Ascending aorta (tissue), 2 donors: Measurements from ENCODE around the gene ENPP3. TPM values are rescaled to one million over a fixed set of nuclear protein-coding genes. Genes with fewer than 3 reads are reported as not detected.

ENCODE experiments used
- DNase-seq, 2 donors: peaks; one replicate each; pipeline ENCODE4 v3.0.0-alpha.2; 2019; ENCODE audit warnings: low spot score in 2 of 2
- H3K27ac ChIP-seq, 2 donors: fragments of 200-600 bp; sonication (generic); one replicate each; pipeline ENCODE4 v1.5.1; 2016 to 2017; ENCODE audit warnings: mild to moderate bottlenecking in 1 of 2
- H3K27me3 ChIP-seq: fragments of 200-600 bp; sonication (generic); one replicate; pipeline ENCODE4 v1.5.1; 2017
- H3K36me3 ChIP-seq, 2 donors: fragments of 200-600 bp; sonication (generic); one replicate each; pipeline ENCODE4 v1.5.1; 2016
- H3K4me1 ChIP-seq, 2 donors: fragments of 200-600 bp; sonication (generic); one replicate each; pipeline ENCODE4 v1.5.1; 2016 to 2017; ENCODE audit warnings: mild to moderate bottlenecking in 1 of 2
- H3K4me3 ChIP-seq, 2 donors: fragments of 200-600 bp; sonication (generic); one replicate each; pipeline ENCODE4 v1.5.1; 2016 to 2017; ENCODE audit warnings: mild to moderate bottlenecking in 1 of 2
- H3K9me3 ChIP-seq, 2 donors: fragments of 200-600 bp; sonication (generic); one replicate each; pipeline ENCODE4 v1.5.1; 2016
- intact Hi-C: fragments of 100-400 bp; cut with DNase I; formaldehyde crosslinking; loops from one replicate; pipeline ENCODE4 v1.15.1; 2023
- total RNA-seq: library from RNA; depleted of rRNA; stranded (reverse); fragments of >200 nt; gene quantifications from one replicate; pipeline ENCODE4 v1.1.0, GENCODE V29; 2016
- TF ChIP-seq, protein P1 (sequence below), 3 experiments: fragments of 200-600 bp in 2 of 3; fragments of 450-650 bp in 1 of 3; sonication (generic) in 2 of 3; IDR thresholded peaks; one replicate each; pipeline ENCODE4 v1.5.1; 2016 to 2019; ENCODE audit warnings: antibody characterized with exemption in 3 of 3, mild to moderate bottlenecking in 1 of 3, moderate library complexity in 1 of 3

Gene ENPP3
- total RNA-seq, 1 donor from 2014 or later: not detected

- H3K27ac ChIP-seq: no peak overlapping the region
- H3K36me3 ChIP-seq: no peaks in the 10 kb centered on the region
- intact Hi-C loops: no loop called here
- no peaks in the 10 kb centered on the region for H3K4me1 ChIP-seq
- TF ChIP-seq, protein P1, sequence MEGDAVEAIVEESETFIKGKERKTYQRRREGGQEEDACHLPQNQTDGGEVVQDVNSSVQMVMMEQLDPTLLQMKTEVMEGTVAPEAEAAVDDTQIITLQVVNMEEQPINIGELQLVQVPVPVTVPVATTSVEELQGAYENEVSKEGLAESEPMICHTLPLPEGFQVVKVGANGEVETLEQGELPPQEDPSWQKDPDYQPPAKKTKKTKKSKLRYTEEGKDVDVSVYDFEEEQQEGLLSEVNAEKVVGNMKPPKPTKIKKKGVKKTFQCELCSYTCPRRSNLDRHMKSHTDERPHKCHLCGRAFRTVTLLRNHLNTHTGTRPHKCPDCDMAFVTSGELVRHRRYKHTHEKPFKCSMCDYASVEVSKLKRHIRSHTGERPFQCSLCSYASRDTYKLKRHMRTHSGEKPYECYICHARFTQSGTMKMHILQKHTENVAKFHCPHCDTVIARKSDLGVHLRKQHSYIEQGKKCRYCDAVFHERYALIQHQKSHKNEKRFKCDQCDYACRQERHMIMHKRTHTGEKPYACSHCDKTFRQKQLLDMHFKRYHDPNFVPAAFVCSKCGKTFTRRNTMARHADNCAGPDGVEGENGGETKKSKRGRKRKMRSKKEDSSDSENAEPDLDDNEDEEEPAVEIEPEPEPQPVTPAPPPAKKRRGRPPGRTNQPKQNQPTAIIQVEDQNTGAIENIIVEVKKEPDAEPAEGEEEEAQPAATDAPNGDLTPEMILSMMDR (IDR thresholded peaks at IDR 0.05): no peak
- no peak overlapping the region for H3K4me3 ChIP-seq
- DNase-seq: no peak
- no peaks in the 10 kb centered on the region for H3K27me3 ChIP-seq
- no peaks in the 10 kb centered on the region for H3K9me3 ChIP-seq
These were observed 80.9 kb downstream of the ENPP3 start for GRCh38 chr6:131717836-131718542.

DNA sequence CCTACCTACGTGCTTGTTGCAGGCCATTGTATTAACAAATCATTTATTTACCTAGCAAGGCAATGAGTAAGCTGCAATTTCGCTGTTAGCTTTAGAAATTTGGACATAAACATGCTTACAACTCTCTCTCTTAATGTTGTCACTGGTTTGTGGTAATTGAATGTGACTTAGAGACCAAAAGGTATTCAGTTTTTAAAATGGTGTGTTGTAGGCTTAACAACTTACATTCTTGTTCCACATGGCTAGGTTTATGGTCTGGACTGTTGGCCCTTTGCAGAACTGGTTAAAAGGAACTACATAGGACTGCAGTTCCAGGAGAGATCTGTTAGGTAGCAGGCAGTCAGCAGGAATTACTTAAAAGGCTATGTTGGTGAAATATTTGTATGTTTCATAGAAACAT is 84.1 kb downstream of the ENPP3 start:
- Histone ChIP-seq H3K27ac (no peak overlapping the region), H3K27me3 (no peaks in the 10 kb centered on the region), H3K4me1 (no peaks in the 10 kb centered on the region), H3K36me3 (no peaks in the 10 kb centered on the region), H3K4me3 (no peak overlapping the region), H3K9me3 (no peaks in the 10 kb centered on the region)
- TF ChIP-seq, protein P1 (IDR thresholded peaks at IDR 0.05): no peak
- no peak for DNase-seq
- intact Hi-C loops: no loop called here

DNA sequence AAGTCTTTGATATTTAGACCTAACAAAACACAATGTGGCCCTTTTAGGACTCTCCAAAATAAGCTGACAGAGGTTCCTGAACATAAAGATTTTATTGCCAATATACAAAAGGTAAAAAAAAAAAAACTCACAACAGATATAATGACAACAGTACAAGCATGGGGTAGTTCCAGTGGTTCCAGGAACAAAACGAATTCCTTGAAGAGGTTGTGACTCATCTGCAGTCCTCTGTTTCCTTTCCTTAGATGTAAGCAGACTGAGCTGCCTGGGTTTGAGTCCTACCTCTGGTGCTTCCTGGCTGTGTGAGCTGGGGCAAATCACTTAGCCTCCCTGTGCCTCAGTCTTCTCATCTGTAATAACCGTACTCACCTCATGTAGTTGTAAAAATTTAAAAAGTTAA is 87.0 kb downstream of the ENPP3 start:
- Histone ChIP-seq H3K27ac (no peak overlapping the region), H3K4me3 (no peak overlapping the region), H3K36me3 (no peaks in the 10 kb centered on the region), H3K4me1 (no peaks in the 10 kb centered on the region), H3K9me3 (no peaks in the 10 kb centered on the region), H3K27me3 (no peaks in the 10 kb centered on the region)
- DNase-seq: no peak
- TF ChIP-seq, protein P1 (IDR thresholded peaks at IDR 0.05): no peak
- intact Hi-C loops: no loop called here

- intact Hi-C loops: no loop called here
- no peak for DNase-seq
- Histone ChIP-seq H3K27ac (no peak overlapping the region), H3K9me3 (no peaks in the 10 kb centered on the region), H3K36me3 (no peaks in the 10 kb centered on the region), H3K4me3 (no peak overlapping the region), H3K4me1 (no peaks in the 10 kb centered on the region), H3K27me3 (no peaks in the 10 kb centered on the region)
- TF ChIP-seq, protein P1 (IDR thresholded peaks at IDR 0.05): no peak
These were observed 90.4 kb downstream of the ENPP3 start for GRCh38 chr6:131727467-131727866.

- intact Hi-C loops: no loop called here
- H3K27me3 ChIP-seq: no peaks in the 10 kb centered on the region
- no peaks in the 10 kb centered on the region for H3K4me1 ChIP-seq
- TF ChIP-seq, protein P1 (IDR thresholded peaks at IDR 0.05): no peak
- no peak for DNase-seq
- no peak overlapping the region for H3K4me3 ChIP-seq
- no peak overlapping the region for H3K27ac ChIP-seq
- H3K36me3 ChIP-seq: no peaks in the 10 kb centered on the region
- no peaks in the 10 kb centered on the region for H3K9me3 ChIP-seq
These were observed 90.8 kb downstream of the ENPP3 start for GRCh38 chr6:131727868-131728267.
